SU-DHL-6 (cell line): ENCODE measurements around the gene ZMYND11.

Experiments used
- H2AFZ ChIP-seq: fragments of 200-600 bp; sonication (generic); 2 replicates; pipeline ENCODE4 v1.6.1; 2014; ENCODE audit warnings: low read depth, mild to moderate bottlenecking, moderate library complexity, mixed read lengths, antibody characterized with exemption, low read length; ENCODE audit not compliant: severe bottlenecking
- H3F3A ChIP-seq: fragments of 200-600 bp; shearing (Covaris generic); 2 replicates; pipeline ENCODE4 v1.6.0; 2016; ENCODE audit warnings: antibody characterized with exemption, mild to moderate bottlenecking; ENCODE audit not compliant: insufficient read depth
- H3K27ac ChIP-seq: fragments of 200-600 bp; sonication (generic); 2 replicates; pipeline ENCODE4 v1.5.1; 2016; ENCODE audit warnings: low read depth, mild to moderate bottlenecking, low read length, moderate library complexity, mixed read lengths
- H3K27me3 ChIP-seq: fragments of 200-600 bp; sonication (generic), shearing (Covaris generic); 2 replicates; pipeline ENCODE4 v1.6.0; 2014; ENCODE audit warnings: mild to moderate bottlenecking, low read length
- H3K36me3 ChIP-seq: fragments of 200-600 bp; sonication (generic); 2 replicates; pipeline ENCODE4 v1.6.1; 2014; ENCODE audit warnings: mild to moderate bottlenecking, low read length, mixed read lengths
- H3K4me2 ChIP-seq: fragments of 300-600, 200-600 bp; shearing (Covaris generic), sonication (generic); 2 replicates; pipeline ENCODE4 v1.6.0; 2014; ENCODE audit warnings: low read length, low read depth, mild to moderate bottlenecking; ENCODE audit not compliant: poor library complexity, severe bottlenecking
- H3K4me3 ChIP-seq: fragments of 200-600 bp; sonication (generic); 2 replicates; pipeline ENCODE4 v1.5.1; 2014; ENCODE audit warnings: antibody characterized with exemption, low read length, mild to moderate bottlenecking, mixed read lengths; ENCODE audit not compliant: insufficient read depth, poor library complexity, severe bottlenecking
- H3K79me2 ChIP-seq: fragments of 200-600 bp; sonication (generic); 2 replicates; pipeline ENCODE4 v1.6.1; 2014; ENCODE audit warnings: mild to moderate bottlenecking, low read length, moderate library complexity; ENCODE audit not compliant: insufficient read depth
- H3K9ac ChIP-seq: fragments of 200-600 bp; sonication (generic); 2 replicates; pipeline ENCODE4 v1.7.0; 2014; ENCODE audit warnings: mild to moderate bottlenecking, low read length
- H3K9me2 ChIP-seq: fragments of 200-600 bp; sonication (generic); replicated peaks from 2 replicates; pipeline ENCODE4 v1.6.1; 2014; ENCODE audit warnings: low read length; ENCODE audit not compliant: insufficient read depth
- H3K9me3 ChIP-seq: fragments of 200-600 bp; sonication (generic); 2 replicates; pipeline ENCODE4 v1.6.1; 2014; ENCODE audit warnings: low read length, mixed read lengths; ENCODE audit not compliant: insufficient read depth
- H4K20me1 ChIP-seq: fragments of 200-600 bp; sonication (generic); 2 replicates; pipeline ENCODE4 v1.6.1; 2014; ENCODE audit warnings: low read depth, mild to moderate bottlenecking, antibody characterized with exemption, low read length, moderate library complexity, mixed read lengths
- EZH2phosphoT487 ChIP-seq: fragments of 200-600 bp; sonication (generic), shearing (Covaris generic); conservative IDR thresholded peaks from 2 replicates; pipeline ENCODE4 v1.6.1; 2018; ENCODE audit warnings: mild to moderate bottlenecking, antibody characterized with exemption, low read length, moderate library complexity, mixed read lengths
- TF ChIP-seq, protein P1 (sequence below): fragments of 200-600 bp; sonication (generic); IDR thresholded peaks from one replicate; pipeline ENCODE4 v1.5.1; 2017; ENCODE audit warnings: antibody characterized with exemption, mild to moderate bottlenecking, low read length, moderate library complexity; ENCODE audit not compliant: insufficient read depth, poor library complexity, severe bottlenecking

The ZMYND11 gene

GRCh38 chr10:137031-137430 is 1.8 kb downstream of the ZMYND11 start:
- Histone ChIP-seq H3K9me3 (no peaks in the 10 kb centered on the region), H3K79me2 (no peaks in the 10 kb centered on the region), H3K27me3 (no peaks in the 10 kb centered on the region), H3K9ac (no peak overlapping the region), H2AFZ (no peak overlapping the region), H3K36me3 (no peaks in the 10 kb centered on the region), H3K4me3 (no peak overlapping the region), H3F3A (no peaks in the 10 kb centered on the region), H4K20me1 (no peaks in the 10 kb centered on the region), H3K9me2 (no peaks in the 10 kb centered on the region), H3K4me2 (no peak overlapping the region), H3K27ac (no peak overlapping the region)
- TF ChIP-seq, protein P1, sequence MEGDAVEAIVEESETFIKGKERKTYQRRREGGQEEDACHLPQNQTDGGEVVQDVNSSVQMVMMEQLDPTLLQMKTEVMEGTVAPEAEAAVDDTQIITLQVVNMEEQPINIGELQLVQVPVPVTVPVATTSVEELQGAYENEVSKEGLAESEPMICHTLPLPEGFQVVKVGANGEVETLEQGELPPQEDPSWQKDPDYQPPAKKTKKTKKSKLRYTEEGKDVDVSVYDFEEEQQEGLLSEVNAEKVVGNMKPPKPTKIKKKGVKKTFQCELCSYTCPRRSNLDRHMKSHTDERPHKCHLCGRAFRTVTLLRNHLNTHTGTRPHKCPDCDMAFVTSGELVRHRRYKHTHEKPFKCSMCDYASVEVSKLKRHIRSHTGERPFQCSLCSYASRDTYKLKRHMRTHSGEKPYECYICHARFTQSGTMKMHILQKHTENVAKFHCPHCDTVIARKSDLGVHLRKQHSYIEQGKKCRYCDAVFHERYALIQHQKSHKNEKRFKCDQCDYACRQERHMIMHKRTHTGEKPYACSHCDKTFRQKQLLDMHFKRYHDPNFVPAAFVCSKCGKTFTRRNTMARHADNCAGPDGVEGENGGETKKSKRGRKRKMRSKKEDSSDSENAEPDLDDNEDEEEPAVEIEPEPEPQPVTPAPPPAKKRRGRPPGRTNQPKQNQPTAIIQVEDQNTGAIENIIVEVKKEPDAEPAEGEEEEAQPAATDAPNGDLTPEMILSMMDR = no peak
- no peak for TF ChIP-seq EZH2phosphoT487

DNA sequence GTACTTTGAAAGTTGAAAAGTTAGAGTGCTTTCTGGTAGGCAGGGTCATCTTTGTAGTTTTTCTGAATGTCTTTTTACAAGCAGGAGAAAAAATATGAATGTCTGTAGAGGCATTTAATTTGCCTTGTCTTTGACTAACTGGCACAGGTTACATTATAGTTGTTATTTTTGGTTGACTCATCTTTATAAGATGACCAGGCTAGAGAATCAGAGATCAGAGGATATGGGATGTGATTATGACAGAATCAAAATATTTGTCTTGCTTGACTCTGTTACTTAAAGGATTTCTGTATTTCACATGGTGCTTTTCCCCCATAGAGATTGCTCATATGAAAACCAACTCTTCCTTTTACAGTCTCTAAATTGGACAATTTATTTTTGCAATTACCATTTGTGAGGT is 2.4 kb downstream of the ZMYND11 start:
- Histone ChIP-seq H3F3A (no peaks in the 10 kb centered on the region), H3K36me3 (no peaks in the 10 kb centered on the region), H2AFZ (no peak overlapping the region), H3K4me2 (no peak overlapping the region), H3K9me2 (no peaks in the 10 kb centered on the region), H4K20me1 (no peaks in the 10 kb centered on the region), H3K27ac (no peak overlapping the region), H3K79me2 (no peaks in the 10 kb centered on the region), H3K4me3 (no peak overlapping the region), H3K9me3 (no peaks in the 10 kb centered on the region), H3K27me3 (no peaks in the 10 kb centered on the region), H3K9ac (no peak overlapping the region)
- no peak for TF ChIP-seq EZH2phosphoT487
- TF ChIP-seq, protein P1 = no peak

DNA sequence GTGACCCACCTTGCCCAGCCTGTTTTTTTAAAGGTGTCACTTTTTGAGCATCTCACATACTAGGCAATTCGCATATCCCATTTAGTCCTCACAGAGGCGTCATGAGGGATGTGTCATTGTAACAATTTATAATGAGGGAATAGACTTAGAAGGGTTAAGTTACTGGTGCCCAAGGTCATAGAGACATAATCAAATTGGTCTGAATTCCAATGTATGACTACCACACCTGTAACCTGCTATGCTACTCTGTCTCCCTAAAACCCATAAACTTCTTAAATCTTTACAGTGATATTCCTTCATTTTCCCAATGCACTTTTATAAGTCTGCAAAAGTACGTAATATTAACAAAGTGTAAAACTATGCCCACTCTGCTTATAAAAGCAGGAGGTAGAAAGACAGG is 7.1 kb downstream of the ZMYND11 start:
- Histone ChIP-seq H3K4me2 (no peak overlapping the region), H3K27me3 (no peaks in the 10 kb centered on the region), H3K36me3 (no peaks in the 10 kb centered on the region), H2AFZ (no peak overlapping the region), H3K9ac (no peak overlapping the region), H4K20me1 (no peaks in the 10 kb centered on the region), H3K4me3 (no peak overlapping the region), H3F3A (no peaks in the 10 kb centered on the region), H3K9me2 (no peaks in the 10 kb centered on the region), H3K79me2 (no peaks in the 10 kb centered on the region), H3K27ac (no peak overlapping the region), H3K9me3 (no peaks in the 10 kb centered on the region)
- TF ChIP-seq, protein P1 = no peak
- TF ChIP-seq EZH2phosphoT487 = no peak

- Histone ChIP-seq H3K79me2 (no peaks in the 10 kb centered on the region), H4K20me1 (no peaks in the 10 kb centered on the region), H3F3A (no peaks in the 10 kb centered on the region), H3K9me3 (no peaks in the 10 kb centered on the region), H3K36me3 (no peaks in the 10 kb centered on the region), H3K27me3 (no peaks in the 10 kb centered on the region), H3K27ac (no peak overlapping the region), H3K4me3 (no peak overlapping the region), H3K9ac (no peak overlapping the region), H3K4me2 (no peak overlapping the region), H3K9me2 (no peaks in the 10 kb centered on the region), H2AFZ (no peak overlapping the region)
- no peak for TF ChIP-seq EZH2phosphoT487
Measured at GRCh38 chr10:152915-153314, 17.7 kb downstream of the ZMYND11 start.
